NCI-H2029 (cell line): ENCODE results near the gene SKIL.

ENCODE experiments used
- DNase-seq: peaks from one replicate; lab custom pipeline; 2025; lab: John Stamatoyannopoulos, UW

The SKIL gene

DNA sequence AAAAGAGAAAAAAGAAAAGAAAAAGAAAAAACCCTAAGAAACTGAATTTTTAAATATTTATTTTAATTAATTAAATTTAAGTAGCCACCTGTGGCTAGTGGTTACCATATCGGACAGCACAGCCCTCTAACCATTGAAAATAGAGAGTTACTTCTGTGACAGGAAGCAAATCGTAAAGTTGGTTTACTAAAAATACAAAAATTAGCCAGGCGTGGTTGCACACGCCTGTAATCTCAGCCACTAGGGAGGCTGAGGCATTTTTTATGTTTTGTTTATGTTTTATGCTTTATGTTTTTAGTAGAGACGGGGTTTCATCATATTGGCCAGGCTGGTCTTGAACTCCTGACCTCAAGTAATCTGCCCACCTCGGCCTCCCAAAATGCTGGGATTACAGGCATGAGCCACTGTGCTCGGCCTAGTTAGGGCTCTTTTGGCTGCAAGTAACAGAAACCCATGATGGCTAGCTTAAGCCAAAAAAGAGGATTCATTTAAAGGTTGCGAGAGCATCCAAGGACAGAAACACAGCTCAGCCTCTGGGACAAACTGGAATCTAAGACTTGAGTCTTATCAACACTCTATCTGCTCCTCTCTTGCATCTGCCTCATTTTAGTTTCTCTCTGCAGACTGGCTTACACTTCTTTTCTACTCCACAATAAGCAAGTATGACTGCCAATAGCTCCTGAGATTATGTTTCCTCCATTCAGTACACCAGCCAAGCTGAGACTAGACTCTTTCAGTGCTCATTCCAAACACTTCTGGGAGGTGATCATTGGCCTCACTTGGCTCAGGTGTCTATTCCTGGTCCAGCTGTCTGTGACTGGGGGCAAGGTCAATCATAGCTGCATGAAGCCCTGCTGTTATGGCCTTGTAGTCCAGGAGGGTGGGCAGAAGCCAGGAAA, 6.8 kb upstream of the SKIL start:
- no peak for DNase-seq

DNA sequence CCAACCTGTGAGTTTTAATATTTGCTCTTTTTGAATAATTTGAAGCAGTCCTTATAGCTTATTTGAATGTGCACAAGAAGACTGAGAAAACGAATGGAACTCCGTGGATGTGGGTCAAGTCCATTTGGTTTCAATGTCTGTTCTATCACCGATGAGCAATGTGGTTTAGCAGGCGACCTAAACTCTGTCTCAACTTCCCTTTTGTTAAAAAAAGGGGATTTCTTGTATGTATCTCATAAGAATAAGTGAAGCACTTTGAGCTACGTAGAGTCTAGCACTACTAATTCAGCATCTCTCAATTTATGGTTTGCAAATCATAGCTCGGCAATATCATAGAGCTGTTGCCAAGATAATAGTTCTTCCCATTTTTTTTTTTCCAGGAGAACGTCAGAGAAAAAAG, 4.6 kb upstream of the SKIL start:
- no peak for DNase-seq

DNA sequence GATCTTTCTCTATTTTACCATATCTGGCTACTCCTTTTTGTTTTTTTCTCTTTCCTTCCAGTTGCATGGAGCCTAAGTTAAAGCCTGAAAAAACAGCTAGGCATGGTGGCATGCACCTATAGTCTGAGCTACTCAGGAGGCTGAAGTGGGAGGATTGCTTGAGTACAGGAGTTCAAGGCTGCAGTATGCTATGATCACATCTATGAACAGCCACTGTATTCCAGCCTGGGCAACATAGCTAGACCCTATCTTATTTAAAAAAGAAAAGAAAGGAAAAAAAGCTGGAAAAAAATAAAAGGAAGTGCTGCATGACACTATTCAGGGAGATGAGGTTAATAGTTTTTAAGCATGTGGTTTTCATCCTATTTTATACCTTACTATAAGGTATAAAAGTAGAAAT, 4.0 kb upstream of the SKIL start:
- no peak for DNase-seq

DNA sequence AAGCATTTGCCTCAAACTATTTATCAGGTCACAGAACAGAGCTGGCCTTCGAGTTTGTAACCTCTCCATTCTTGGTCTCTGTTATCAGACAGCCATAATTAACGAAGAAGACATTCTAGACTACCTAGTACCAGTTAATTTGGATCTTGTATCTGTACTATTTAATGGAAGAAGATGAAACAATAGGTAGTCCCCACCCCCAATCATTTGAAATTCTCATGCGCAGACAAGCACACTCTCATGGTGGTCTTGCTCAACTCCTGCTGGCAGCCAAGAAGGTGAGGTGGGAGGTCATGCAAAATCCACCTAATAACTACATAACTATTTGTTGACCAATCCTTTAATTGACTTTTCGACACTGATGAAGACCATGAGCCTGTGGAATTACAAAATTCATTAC, 2.8 kb upstream of the SKIL start:
- no peak for DNase-seq

DNA sequence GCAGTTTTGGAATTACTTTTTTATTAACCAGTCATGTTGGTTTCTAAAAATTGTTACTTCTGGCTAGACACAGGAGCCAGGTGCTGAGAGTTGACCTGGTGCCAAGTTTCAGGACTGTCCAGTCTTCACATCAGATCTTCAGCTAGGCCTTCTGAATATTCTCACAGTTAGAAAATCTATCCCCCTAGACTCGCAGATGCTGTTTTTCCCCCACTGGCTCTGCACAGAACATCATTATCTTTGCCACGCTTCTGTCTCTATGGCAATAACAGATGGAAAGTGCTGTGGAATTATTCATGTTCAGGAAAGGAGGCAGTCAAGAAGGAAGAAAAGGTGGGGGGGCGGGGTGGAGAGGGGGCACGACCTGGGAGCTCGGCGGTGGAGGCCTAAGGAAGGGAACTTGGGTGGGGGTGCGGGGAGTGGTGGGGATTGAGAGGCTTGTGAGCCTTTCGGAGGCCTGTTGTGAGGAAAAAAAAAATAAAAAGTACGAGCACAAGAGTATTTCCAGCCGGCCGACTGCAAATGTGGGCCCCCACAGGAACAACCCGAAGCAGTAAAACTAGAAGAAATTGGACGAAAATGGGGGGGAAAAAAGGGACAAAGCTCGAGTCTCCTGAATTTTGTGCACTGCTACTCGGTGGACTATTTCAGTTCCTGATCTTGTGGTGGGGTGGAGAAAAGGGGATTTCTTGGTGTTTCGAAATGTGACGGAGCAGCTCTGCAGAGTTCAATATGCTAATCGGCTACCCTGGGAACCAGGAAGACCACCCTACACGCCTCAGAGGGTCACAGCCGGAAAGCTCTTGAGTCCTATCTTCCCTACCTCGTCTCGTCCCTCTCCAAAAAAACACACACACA, 1.5 kb upstream of the SKIL start:
- no peak for DNase-seq

DNA sequence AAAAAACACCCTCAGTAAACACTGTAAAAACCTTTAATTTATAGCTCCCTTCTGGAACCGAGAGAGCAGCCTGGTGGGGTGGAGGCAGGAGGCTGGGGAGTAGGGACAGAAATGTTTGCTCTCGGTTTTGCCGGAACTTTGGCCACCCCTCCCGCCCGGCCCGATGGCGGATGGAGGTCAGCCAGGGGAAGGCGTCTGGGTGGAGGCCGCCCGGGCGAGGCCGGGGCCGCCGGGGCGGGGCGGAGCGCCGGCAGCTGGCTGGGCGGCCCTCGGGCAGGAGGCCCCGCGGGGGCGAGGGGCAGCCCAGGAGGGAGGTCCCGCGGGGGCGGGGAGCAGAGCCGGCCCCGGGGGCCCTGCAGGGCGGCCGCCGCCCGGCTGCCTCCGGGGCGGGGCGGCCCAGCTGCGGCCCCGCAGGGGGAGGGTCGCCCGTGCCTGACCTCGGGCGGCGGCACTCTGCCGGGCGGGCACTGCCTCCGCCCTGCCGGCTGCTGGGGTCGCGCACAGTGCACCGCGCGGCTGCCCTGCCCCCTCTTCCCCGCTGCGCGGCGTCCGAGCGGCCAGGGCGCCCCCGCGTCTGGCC, 829 bp upstream of the SKIL start:
- peak; percentile 56 for DNase-seq

DNA sequence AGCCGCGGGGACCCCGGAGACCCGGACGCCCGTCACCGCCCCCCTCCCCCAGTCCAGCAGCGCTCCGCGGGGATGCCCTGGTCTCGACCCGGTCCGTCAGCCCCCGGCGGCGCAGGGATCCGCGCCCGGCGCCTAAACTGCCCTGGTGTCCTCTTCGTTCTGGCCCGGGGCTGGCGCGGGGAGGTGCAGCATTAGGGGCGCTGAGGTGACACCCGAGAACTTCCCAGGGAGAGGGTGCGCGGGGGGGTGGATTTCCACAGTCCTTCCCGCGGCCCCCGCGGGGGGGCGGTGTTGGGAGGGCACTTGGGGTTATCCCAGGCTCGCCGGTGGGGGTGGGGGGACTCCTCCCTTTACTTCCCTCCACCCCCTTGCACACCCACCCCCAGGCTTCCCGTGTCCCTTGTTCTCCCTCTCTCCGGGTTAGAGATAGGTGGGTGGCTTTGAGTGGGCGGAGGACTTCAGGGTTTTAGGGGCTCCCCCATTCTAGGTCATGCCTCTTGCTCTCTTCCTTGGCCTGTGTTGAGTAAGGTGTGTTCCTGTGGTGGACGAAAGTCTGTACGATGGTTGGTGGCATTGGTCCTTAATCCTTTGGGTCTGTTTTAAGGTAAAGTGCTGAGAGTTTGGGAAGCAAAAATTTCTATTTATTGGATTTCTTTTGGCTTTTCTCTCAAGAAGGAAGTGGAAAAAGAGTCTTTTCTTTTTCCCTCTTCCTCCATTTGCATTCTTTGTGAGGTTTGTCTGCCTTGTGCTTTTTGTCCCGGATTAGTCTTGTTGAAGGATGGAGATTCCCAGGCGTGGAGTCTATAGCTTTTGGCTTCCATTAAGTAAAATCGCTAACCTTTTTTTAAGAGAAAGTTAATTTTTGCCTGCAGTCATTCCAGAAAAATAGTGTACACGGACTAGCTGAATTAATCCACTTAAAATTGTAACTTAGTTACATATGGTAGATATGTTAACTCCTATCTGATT, 811 bp downstream of the SKIL start:
- DNase-seq, result peak; percentile 16

DNA sequence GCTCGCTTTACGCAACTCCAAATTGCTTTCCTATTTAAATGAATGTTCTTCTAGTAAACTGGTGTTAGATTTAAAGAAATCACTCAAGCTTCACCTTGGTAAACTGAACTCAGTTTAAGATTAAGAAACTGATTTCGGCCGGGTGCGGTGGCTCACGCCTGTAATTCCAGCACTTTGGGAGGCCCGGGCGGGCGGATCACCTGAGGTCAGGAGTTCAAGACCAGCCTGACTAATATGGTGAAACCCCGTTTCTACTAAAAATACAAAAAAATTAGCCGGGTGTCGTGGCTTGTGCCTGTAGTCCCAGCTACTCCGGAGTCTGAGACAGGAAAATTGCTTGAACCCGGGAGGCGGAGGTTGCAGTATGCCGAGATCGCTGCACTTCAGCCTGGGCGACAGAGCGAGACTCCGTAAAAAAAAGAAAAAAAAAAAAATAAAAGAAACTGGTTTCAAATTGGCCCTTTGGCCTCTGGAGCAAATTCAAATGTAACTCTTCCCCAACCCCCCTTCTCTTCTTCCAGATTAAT, 1.7 kb downstream of the SKIL start:
- no peak for DNase-seq

DNA sequence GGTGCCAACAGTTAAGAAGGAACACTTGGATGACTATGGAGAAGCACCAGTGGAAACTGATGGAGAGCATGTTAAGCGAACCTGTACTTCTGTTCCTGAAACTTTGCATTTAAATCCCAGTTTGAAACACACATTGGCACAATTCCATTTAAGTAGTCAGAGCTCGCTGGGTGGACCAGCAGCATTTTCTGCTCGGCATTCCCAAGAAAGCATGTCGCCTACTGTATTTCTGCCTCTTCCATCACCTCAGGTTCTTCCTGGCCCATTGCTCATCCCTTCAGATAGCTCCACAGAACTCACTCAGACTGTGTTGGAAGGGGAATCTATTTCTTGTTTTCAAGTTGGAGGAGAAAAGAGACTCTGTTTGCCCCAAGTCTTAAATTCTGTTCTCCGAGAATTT, 3.0 kb downstream of the SKIL start:
- no peak for DNase-seq

DNA sequence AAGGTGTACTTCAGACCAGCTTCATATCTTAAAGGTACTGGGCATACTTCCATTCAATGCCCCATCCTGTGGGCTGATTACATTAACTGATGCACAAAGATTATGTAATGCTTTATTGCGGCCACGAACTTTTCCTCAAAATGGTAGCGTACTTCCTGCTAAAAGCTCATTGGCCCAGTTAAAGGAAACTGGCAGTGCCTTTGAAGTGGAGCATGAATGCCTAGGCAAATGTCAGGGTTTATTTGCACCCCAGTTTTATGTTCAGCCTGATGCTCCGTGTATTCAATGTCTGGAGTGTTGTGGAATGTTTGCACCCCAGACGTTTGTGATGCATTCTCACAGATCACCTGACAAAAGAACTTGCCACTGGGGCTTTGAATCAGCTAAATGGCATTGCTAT, 3.4 kb downstream of the SKIL start:
- no peak for DNase-seq

DNA sequence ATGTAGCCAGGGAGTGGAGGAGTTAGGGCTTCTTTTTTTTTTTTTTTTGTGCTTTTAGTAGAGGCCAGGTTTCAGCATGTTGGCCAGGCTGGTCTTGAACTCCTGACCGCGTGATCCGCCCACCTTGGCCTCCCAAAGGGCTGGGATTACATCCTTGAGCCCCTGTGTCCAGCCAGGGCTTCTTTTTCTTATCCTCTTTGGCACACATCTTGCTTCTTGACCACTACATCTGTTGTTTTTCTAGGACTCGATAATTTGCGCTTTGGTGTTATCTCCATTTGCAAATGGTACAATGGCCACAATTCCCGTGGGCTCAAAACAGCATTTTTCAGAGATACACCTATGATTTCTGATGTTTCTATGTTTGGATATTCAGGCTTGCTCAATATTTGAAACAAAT, 4.2 kb downstream of the SKIL start:
- no peak for DNase-seq

DNA sequence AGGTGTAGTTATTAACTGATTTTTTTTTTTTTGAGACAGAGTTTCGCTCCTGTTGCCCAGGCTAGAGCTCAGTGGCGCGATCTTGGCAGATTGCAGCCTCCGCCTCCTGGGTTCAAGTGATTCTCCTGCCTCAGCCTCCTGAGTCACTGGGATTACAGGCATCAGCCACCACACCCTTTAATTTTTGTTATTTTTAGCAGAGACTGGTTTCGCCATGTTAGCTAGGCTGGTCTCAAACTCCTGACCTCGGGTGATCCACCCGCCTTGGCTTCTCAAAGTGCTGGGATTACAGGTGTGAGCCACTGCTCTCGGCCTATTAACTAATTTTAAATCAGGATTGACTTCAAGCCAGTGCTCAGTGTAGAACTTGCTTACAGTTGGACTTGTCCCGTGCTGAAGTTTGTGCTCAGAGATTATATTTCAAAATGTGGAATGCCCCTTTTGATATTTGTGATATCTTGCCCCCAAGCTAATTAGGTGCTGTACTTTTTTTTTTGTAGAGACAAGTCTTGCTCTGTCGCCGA, 6.0 kb downstream of the SKIL start:
- no peak for DNase-seq

DNA sequence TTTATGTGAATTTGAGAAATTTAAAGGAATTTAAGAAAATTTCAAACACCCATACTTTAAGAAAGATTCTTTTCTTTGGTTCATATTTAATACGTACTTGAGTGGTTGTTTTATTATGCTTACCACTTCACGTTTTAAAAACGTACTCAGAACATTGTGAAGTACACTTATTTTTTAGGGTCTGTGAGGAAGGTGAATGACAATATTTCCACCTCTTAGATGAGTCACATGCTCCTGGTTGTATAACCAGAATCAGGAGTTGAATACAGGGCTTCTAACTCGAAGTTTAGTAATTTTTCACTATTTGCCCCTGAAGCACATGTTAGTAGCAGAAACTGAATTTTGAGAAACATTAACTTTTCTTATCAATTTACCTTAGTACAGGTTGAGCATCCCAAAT, 7.5 kb downstream of the SKIL start:
- no peak for DNase-seq

DNA sequence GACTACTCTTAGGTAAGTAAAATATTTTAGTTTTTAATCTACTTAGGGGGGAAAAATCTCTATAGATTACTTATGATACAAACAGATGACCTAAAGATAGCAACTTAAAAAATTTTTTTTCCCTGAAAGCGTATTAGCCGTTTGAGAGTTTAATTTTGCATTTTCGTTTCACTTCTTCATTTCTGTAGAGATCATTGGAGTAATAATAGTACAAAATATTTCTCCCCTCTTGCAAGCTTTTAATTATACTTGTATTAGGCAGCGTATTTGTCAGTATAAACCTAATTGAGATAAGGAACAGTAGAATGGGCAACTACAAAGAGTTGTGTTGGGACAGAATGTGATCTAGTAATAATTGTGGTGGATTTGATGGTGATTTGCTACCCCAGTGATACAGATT, 10.3 kb downstream of the SKIL start:
- DNase-seq, result no peak

DNA sequence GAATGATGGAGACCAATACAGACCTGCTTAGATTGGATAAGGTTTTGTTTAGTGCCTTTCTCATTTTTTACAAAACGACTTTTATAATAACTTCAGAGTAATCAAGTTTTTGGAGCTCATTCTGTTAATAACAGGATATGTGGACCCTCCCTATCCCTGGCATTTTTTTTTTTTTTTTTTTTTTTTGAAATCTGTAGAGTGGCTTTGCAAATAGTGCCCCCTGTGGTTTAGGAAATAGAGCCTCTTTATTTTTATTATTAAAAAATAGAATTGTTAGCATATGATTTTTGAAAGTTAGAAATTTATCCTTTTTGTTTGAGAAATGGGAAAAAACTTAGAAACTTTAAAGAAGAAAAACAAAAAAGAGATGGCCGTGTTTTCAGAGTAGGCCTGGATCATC, 11.4 kb downstream of the SKIL start:
- no peak for DNase-seq

DNA sequence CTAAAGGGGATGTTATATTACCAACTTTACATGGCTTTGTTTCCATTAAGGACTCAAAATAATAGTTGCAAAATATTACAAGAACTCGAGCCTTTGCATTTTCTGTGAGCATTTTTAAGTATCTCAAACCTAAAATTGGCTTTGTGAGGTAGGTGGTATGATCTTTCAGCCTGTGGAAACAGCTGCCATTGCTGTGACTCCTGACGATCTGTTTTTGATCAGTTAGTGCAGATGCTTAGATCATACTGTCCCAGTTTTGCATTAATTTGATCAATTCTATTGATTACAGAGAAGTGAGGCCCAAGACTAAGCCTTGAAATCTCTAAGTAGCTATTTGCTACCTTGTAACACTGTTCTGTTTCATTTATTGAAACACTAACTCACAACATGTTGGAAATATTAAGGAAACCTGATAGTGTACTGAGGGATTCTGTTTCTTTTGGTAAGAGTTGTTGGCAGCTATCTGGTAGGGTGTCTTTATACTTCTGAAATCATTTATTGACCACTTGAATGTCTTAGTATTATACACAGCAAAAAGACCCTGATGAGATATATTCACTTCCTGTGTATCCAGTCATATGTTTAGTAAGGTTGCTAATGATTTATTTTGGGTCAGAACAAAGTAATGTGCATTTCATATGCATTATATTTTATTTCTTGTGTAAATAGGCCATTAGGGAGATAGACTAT, 14.8 kb downstream of the SKIL start:
- DNase-seq, result peak; percentile 32

DNA sequence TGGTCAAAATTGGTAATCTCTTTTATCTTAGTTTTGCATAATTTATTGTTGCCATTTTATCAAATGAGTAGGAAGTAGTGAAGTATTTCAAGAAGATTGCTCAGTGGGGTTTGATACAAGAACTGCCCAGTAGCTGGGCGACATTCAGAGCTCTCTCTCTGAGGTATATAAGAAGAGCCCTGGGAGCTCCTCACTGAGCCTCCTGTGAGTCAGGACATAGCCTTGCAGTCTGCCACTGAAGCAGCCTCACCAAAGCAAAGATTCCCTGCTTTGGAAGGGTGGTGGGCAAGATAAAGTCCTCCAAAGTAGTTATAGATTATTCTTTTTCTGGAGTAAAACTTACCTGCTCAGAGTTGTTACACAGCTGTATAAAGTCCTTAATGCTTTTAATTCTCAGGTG, 26.1 kb downstream of the SKIL start:
- DNase-seq, result no peak

DNA sequence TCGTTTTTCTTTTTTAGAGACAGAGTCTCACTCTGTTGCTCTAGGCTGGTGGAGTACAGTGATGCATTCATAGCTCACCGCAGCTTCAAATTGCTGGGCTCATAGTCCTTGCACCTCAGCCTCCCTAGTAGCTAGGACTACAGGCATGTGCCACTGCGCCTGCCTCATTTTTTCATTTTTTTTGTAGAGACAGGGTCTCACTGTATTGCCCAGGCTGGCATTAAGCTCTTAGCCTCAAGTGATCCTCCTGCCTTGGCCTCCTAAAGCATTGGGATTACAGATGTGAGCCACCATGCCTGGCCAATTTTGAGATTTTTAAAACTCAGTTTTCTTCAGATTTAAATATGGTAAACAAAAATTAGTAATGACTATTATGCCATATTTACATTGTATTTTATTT, 29.0 kb downstream of the SKIL start:
- DNase-seq, result no peak

DNA sequence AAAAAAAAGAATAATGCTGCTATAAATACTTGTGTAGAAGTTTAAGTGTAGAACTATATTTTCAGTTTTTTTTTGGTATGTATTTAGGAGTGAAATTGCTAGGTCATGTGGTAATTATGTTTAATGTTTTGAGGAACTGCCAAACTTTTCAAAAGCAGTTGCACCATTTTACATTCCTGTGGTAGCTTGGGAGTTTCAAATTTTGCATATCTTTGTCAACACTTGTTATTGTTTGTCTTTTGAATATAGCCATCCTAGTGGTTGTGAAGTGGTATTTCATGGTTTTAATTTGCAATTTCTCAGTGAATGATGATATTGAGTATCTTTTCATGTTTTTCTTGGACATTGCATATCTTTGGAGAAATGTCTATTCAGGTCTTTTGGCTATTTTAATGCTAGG, 30.4 kb downstream of the SKIL start:
- no peak for DNase-seq

DNA sequence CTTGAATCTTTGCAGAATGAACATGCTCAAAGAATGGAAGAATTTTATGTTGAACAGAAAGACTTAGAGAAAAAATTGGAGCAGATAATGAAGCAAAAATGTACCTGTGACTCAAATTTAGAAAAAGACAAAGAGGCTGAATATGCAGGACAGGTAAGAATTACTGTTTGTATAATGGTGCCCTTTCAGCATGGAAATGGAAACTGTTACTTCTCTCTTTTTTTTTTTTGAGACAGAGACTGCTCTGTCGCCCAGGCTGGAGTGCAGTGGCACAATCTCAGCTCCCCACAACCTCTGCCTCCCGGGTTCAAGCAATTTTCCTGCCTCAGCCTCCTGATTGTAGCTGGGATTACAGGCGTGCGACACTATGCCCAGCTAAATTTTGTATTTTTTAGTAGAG, 33.6 kb downstream of the SKIL start:
- DNase-seq, result no peak

DNA sequence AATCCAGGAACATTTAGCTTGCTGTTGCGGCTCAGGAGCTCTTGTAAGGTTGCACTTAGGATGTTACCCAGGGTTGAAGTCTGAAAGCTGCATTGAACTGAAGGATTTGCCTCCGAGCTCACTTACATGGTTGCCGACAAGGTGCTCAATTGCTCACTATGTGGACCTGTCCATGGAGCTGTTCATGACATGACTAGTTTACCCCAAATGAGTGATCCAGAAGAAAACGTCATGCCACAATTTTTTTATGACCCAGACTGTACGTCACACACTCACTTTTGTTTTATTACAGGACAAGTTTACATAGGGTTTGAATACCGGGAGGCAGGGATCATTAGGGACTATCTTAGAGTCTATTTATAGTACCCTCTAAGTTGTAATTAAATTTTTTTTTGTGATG, 40.2 kb downstream of the SKIL start:
- no peak for DNase-seq
